Astrocyte (in vitro differentiated cells and primary cell): ENCODE measurements around the gene ERFL. TPM values are rescaled to one million over a fixed set of nuclear protein-coding genes. Genes with fewer than 3 reads are reported as not detected.

Experiments
- DNase-seq: peaks from one replicate; pipeline ENCODE4 v3.0.0-alpha.2; 2010; ENCODE audit warnings: low read depth
- FAIRE-seq: peaks from 2 replicates; lab custom pipeline; 2011; peaks lifted over from hg19 to GRCh38; lab: Jason Lieb, UNC
- H2AFZ ChIP-seq: 2 replicates; pipeline ENCODE4 v1.6.0; 2012; ENCODE audit warnings: low read depth, low read length, inconsistent platforms
- H3K27ac ChIP-seq: 2 replicates; pipeline ENCODE4 v1.5.1; 2011; ENCODE audit warnings: low read depth, low read length, inconsistent platforms
- H3K27me3 ChIP-seq: 2 replicates; pipeline ENCODE4 v1.6.0; 2011; ENCODE audit warnings: low read length, inconsistent platforms; ENCODE audit not compliant: insufficient read depth
- H3K36me3 ChIP-seq: 2 replicates; pipeline ENCODE4 v1.5.1; 2011; ENCODE audit warnings: low read length, inconsistent platforms; ENCODE audit not compliant: insufficient read depth
- H3K4me1 ChIP-seq: 2 replicates; pipeline ENCODE4 v1.5.1; 2011; ENCODE audit warnings: low read length, inconsistent platforms; ENCODE audit not compliant: insufficient read depth
- H3K4me2 ChIP-seq: 2 replicates; pipeline ENCODE4 v1.6.0; 2012; ENCODE audit warnings: low read length, inconsistent platforms
- H3K4me3 ChIP-seq: 2 replicates; pipeline ENCODE4 v1.5.1; 2011; ENCODE audit warnings: low read depth, mild to moderate bottlenecking, low read length, inconsistent platforms; ENCODE audit not compliant: insufficient read depth
- H3K79me2 ChIP-seq: 2 replicates; pipeline ENCODE4 v1.6.0; 2012; ENCODE audit warnings: mild to moderate bottlenecking, low read length, inconsistent platforms; ENCODE audit not compliant: insufficient read depth
- H3K9ac ChIP-seq: 2 replicates; pipeline ENCODE4 v1.6.0; 2012; ENCODE audit warnings: mild to moderate bottlenecking, low read length, inconsistent platforms
- H3K9me3 ChIP-seq: 2 replicates; pipeline ENCODE4 v1.5.1; 2012; ENCODE audit warnings: low read depth, mild to moderate bottlenecking, low read length, inconsistent platforms; ENCODE audit not compliant: insufficient read depth
- H4K20me1 ChIP-seq: 2 replicates; pipeline ENCODE4 v1.6.0; 2012; ENCODE audit warnings: low read length, inconsistent platforms; ENCODE audit not compliant: insufficient read depth
- H3K27ac Mint-ChIP-seq: one replicate; pipeline ENCODE4 v1.8.0; 2021; ENCODE audit warnings: mild to moderate bottlenecking, mixed read lengths; ENCODE audit not compliant: unreplicated experiment
- H3K27me3 Mint-ChIP-seq: one replicate; pipeline ENCODE4 v1.8.0; 2021; ENCODE audit warnings: low read depth, mixed read lengths; ENCODE audit not compliant: unreplicated experiment
- H3K36me3 Mint-ChIP-seq: one replicate; pipeline ENCODE4 v1.8.0; 2021; ENCODE audit warnings: low read depth, mixed read lengths; ENCODE audit not compliant: unreplicated experiment
- H3K4me1 Mint-ChIP-seq: one replicate; pipeline ENCODE4 v1.8.0; 2021; ENCODE audit warnings: low read depth, mixed read lengths; ENCODE audit not compliant: unreplicated experiment
- H3K4me3 Mint-ChIP-seq: one replicate; pipeline ENCODE4 v1.8.0; 2021; ENCODE audit warnings: mild to moderate bottlenecking, moderate library complexity, mixed read lengths; ENCODE audit not compliant: unreplicated experiment
- H3K9me3 Mint-ChIP-seq: one replicate; pipeline ENCODE4 v1.8.0; 2021; ENCODE audit warnings: mild to moderate bottlenecking, mixed read lengths; ENCODE audit not compliant: unreplicated experiment
- CTCF ChIP-seq: IDR thresholded peaks from 2 replicates; pipeline ENCODE4 v1.5.1; 2011; ENCODE audit warnings: low read depth, mild to moderate bottlenecking, inconsistent platforms, low read length, moderate library complexity; ENCODE audit not compliant: insufficient read depth
- EZH2 ChIP-seq: IDR thresholded peaks from 2 replicates; pipeline ENCODE4 v1.6.1; 2012; ENCODE audit warnings: mild to moderate bottlenecking, low read length, inconsistent platforms; ENCODE audit not compliant: insufficient read depth
- total RNA-seq: library from RNA; stranded (reverse); gene quantifications from 2 replicates; pipeline ENCODE4 v1.2.1, GENCODE V29; 2021

ERFL gene
- total RNA-seq, 1 donor from 2014 or later, result 0.41 TPM

- no peak overlapping the region for H3K4me2 ChIP-seq
- FAIRE-seq (no peak), DNase-seq (no peak)
- no peaks in the 10 kb centered on the region for H3K79me2 ChIP-seq
- peaks cover 10% of the 10 kb centered on the region for H3K36me3 ChIP-seq
- Mint-ChIP-seq H3K36me3 (peaks cover 17% of the 10 kb centered on the region), H3K4me1 (no peaks in the 10 kb centered on the region), H3K9me3 (peaks cover 2% of the 10 kb centered on the region), H3K27me3 (peaks cover 15% of the 10 kb centered on the region), H3K27ac (no peak overlapping the region), H3K4me3 (no peak overlapping the region)
- TF ChIP-seq CTCF (no peak), EZH2 (no peak)
- H4K20me1 ChIP-seq, result peaks cover 54% of the 10 kb centered on the region
- no peak overlapping the region for H3K4me3 ChIP-seq
- peaks cover 13% of the 10 kb centered on the region for H3K27me3 ChIP-seq
- no peaks in the 10 kb centered on the region for H3K9me3 ChIP-seq
- no peak overlapping the region for H2AFZ ChIP-seq
- H3K9ac ChIP-seq, result no peak overlapping the region
- H3K27ac ChIP-seq, result no peak overlapping the region
- H3K4me1 ChIP-seq, result no peaks in the 10 kb centered on the region
Measured at GRCh38 chr19:41906916-41907680, 21.2 kb downstream of the ERFL start.

- H3K36me3 ChIP-seq, result peaks cover 17% of the 10 kb centered on the region
- H3K4me2 ChIP-seq, result no peak overlapping the region
- peaks cover 2% of the 10 kb centered on the region for H3K9me3 Mint-ChIP-seq
- H4K20me1 ChIP-seq, result peaks cover 46% of the 10 kb centered on the region
- H3K27ac ChIP-seq, result no peak overlapping the region
- no peak overlapping the region for H2AFZ ChIP-seq
- FAIRE-seq (no peak), DNase-seq (no peak)
- peaks cover 22% of the 10 kb centered on the region for H3K36me3 Mint-ChIP-seq
- H3K27ac Mint-ChIP-seq, result no peak overlapping the region
- no peaks in the 10 kb centered on the region for H3K79me2 ChIP-seq
- no peaks in the 10 kb centered on the region for H3K9me3 ChIP-seq
- H3K27me3 Mint-ChIP-seq, result peaks cover 8% of the 10 kb centered on the region
- peaks cover 6% of the 10 kb centered on the region for H3K27me3 ChIP-seq
- H3K4me1 Mint-ChIP-seq, result no peaks in the 10 kb centered on the region
- no peak overlapping the region for H3K4me3 ChIP-seq
- no peak overlapping the region for H3K9ac ChIP-seq
- no peak overlapping the region for H3K4me3 Mint-ChIP-seq
- TF ChIP-seq CTCF (no peak), EZH2 (no peak)
- H3K4me1 ChIP-seq, result no peaks in the 10 kb centered on the region
Measured at GRCh38 chr19:41906271-41906670, 22.0 kb downstream of the ERFL start.

- no peak overlapping the region for H3K9ac ChIP-seq
- no peak overlapping the region for H2AFZ ChIP-seq
- no peak overlapping the region for H3K27ac ChIP-seq
- Mint-ChIP-seq H3K27ac (no peak overlapping the region), H3K9me3 (no peaks in the 10 kb centered on the region), H3K4me1 (no peaks in the 10 kb centered on the region), H3K36me3 (peaks cover 22% of the 10 kb centered on the region), H3K27me3 (peaks cover 1% of the 10 kb centered on the region), H3K4me3 (no peak overlapping the region)
- peaks cover 38% of the 10 kb centered on the region for H4K20me1 ChIP-seq
- peaks cover under 1% of the 10 kb centered on the region for H3K27me3 ChIP-seq
- no peak overlapping the region for H3K4me3 ChIP-seq
- H3K9me3 ChIP-seq, result no peaks in the 10 kb centered on the region
- no peaks in the 10 kb centered on the region for H3K4me1 ChIP-seq
- no peak for DNase-seq
- no peaks in the 10 kb centered on the region for H3K79me2 ChIP-seq
- TF ChIP-seq CTCF (no peak), EZH2 (no peak)
- no peak for FAIRE-seq
- H3K36me3 ChIP-seq, result peaks cover 18% of the 10 kb centered on the region
- H3K4me2 ChIP-seq, result no peak overlapping the region
Measured at GRCh38 chr19:41905273-41906002, 22.8 kb downstream of the ERFL start.
